GM12878 (cell line): ENCODE results near the gene SCARB1. TPM values are rescaled to one million over a fixed set of nuclear protein-coding genes. Genes with fewer than 3 reads are reported as not detected.

ENCODE experiments used
- CUX1 ChIP-seq: IDR thresholded peaks from 2 replicates; pipeline ENCODE4 v1.6.1; 2012; ENCODE audit warnings: improper control_type of control experiment, low read depth, low read length; ENCODE audit not compliant: insufficient replicate concordance
- EP300 ChIP-seq, 2 experiments: fragments of 150-350 bp in 1 of 2; IDR thresholded peaks; 2 replicates each; pipeline ENCODE4 v1.6.1; 2011 to 2012; ENCODE audit warnings: low read depth in 2 of 2, low read length in 2 of 2, borderline replicate concordance in 1 of 2, improper control_type of control experiment in 1 of 2, inconsistent platforms in 1 of 2; ENCODE audit not compliant: control insufficient read depth in 1 of 2
- SKIL ChIP-seq: fragments of 450-650 bp; IDR thresholded peaks from 2 replicates; pipeline ENCODE4 v1.6.1; 2017; ENCODE audit warnings: mild to moderate bottlenecking, low read depth, inconsistent platforms; ENCODE audit not compliant: poor library complexity, severe bottlenecking
- polyA plus RNA-seq, 11 experiments: library from polyadenylated mRNA; depleted of rRNA in 4 of 11; unstranded in 6 of 11; stranded (reverse) in 5 of 11; fragments of >200 nt; fragmentation: Nextera tagmentation in 4 of 11; fragmentation: Illumina TruSeq in 1 of 11; extraction: Ambion mirVana in 4 of 11; extraction: Trizol in 1 of 11; gene quantifications; 1 replicate in 1 of 11; 2 replicates in 10 of 11; pipeline versions ENCODE4 v1.2.1 to v1.2.3, GENCODE V29; 2011 to 2016; ENCODE audit warnings: inconsistent platforms in 2 of 11, missing spikeins in 2 of 11, low read depth in 1 of 11
- total RNA-seq, 4 experiments: library from RNA; depleted of rRNA in 3 of 4; stranded (reverse); fragments of >200 nt in 3 of 4; fragmentation: Illumina TruSeq in 1 of 4; extraction: Trizol in 1 of 4; gene quantifications; 2 replicates each; pipeline versions ENCODE4 v1.2.1 to v1.2.3, GENCODE V29; 2013 to 2021
- TF ChIP-seq, protein P1 (sequence below): IDR thresholded peaks from 2 replicates; pipeline ENCODE4 v1.6.1; 2011; ENCODE audit warnings: borderline replicate concordance, low read depth, mild to moderate bottlenecking, moderate library complexity, mixed read lengths, low read length; ENCODE audit not compliant: insufficient read depth; ENCODE audit errors: extremely low read length

The SCARB1 gene
- total and polyA plus RNA-seq, 10 of the 15 experiments (the other 5 are each of a cell fraction or from before 2014, with no cell fraction given): 0.34 to 104 (median 63.1) TPM

DNA sequence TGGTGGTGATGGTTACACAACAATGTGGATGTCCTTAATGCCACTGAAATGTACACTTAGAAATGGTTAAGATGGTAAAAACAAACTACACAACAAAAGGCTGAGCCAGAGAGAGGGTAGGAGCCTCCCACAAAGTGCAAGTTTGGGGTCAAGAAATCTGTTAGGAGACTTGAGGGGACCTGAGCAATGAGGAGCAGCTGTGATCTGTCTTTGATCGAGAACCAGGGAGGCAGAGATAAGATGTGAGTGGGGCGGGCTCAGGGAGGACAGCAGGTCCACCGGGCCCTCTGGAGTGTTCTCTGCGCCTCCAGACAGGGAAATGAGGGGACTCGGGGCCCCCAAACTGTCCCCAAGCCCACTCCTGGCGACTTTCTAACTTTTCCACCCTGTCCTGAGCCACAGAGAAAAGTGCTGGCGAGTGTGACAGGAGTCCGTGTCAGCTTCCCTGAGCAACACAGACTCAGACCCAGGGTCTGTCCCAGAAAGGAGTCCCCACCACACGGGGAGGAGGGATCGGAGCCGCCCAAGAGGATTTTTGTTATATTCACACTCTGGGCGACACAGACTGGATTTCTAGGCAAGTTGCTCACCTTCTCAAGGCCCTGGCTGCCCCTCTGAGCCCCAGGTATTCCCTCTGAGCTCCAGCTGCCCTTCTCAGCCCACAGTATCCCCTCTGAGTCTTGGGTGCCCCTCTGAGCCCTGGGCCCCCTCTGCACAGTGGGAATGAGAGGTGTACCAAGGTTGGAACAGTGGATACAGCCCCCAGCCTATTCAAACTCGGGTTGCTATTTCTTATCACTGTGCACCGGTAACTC, 11.5 kb upstream of the SCARB1 start (continued):
- TF ChIP-seq CUX1: no peak
- TF ChIP-seq SKIL: no peak
- TF ChIP-seq, protein P1, sequence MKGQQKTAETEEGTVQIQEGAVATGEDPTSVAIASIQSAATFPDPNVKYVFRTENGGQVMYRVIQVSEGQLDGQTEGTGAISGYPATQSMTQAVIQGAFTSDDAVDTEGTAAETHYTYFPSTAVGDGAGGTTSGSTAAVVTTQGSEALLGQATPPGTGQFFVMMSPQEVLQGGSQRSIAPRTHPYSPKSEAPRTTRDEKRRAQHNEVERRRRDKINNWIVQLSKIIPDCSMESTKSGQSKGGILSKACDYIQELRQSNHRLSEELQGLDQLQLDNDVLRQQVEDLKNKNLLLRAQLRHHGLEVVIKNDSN: no peak
- TF ChIP-seq EP300 (IDR thresholded peaks at IDR 0.05; ENCODE audit: borderline replicate concordance in 1 of 2, control insufficient read depth in 1 of 2, low read depth in 2 of 2, low read length in 2 of 2): no peak
- TF ChIP-seq, all 136 proteins: peak for 0
